ENCODE measurements around the gene VPS51. TPM values are rescaled to one million over a fixed set of nuclear protein-coding genes. Genes with fewer than 3 reads are reported as not detected.

Gene VPS51
- total and polyA plus RNA-seq, 2 experiments from 2014 or later = 45.3 to 450 TPM

- peaks cover 7% of the 10 kb centered on the region; the same call in 1 of the 2 replicates for H3K27me3 ChIP-seq (ENCODE audit: insufficient read depth)
- ATAC-seq = no peak
- H3K4me3 ChIP-seq = no peak overlapping the region
- no peak overlapping the region for H2AFZ ChIP-seq
- no peak overlapping the region for H3K27ac Mint-ChIP-seq
- H3K27ac ChIP-seq (ENCODE audit: low read depth) = no peak overlapping the region
- H3K9me3 Mint-ChIP-seq = no peaks in the 10 kb centered on the region
- no peak overlapping the region for H3K4me2 ChIP-seq
- no peak for TF ChIP-seq EZH2phosphoT487 (IDR thresholded peaks at IDR 0.05; ENCODE audit: unreplicated experiment)
- no peak for TF ChIP-seq STAT1 (IDR thresholded peaks at IDR 0.05; ENCODE audit: unreplicated experiment)
- no peak for TF ChIP-seq JUNB (IDR thresholded peaks at IDR 0.05; ENCODE audit: unreplicated experiment)
- H3F3A ChIP-seq (replicated peaks; ENCODE audit: low read depth) = 0 out of 2 replicates have a peak, but pooled peaks cover 3% of the 10 kb centered on the region
- peaks cover 3% of the 10 kb centered on the region; the same call in 1 of the 2 replicates for H3K4me1 ChIP-seq (ENCODE audit: insufficient read depth)
- no peaks in the 10 kb centered on the region for H3K36me3 Mint-ChIP-seq (ENCODE audit: low read depth)
- H3K4me3 Mint-ChIP-seq = no peak overlapping the region
- H3K36me3 ChIP-seq (ENCODE audit: insufficient read depth) = no peaks in the 10 kb centered on the region
- H3K27me3 Mint-ChIP-seq (ENCODE audit: insufficient read depth, low read depth, poor library complexity) = peaks cover 3% of the 10 kb centered on the region
- H4K20me1 ChIP-seq (replicated peaks; ENCODE audit: insufficient read depth) = no peaks in the 10 kb centered on the region; the same call in 1 of the 2 replicates
- H3K79me2 ChIP-seq (replicated peaks; ENCODE audit: insufficient read depth) = no peaks in the 10 kb centered on the region
- DNase-seq (ENCODE audit: low spot score) = no peak
- peaks cover 9% of the 10 kb centered on the region for H3K4me1 Mint-ChIP-seq
- no peaks in the 10 kb centered on the region for H3K9me2 ChIP-seq (ENCODE audit: insufficient read depth)
Observed at GRCh38 chr11:65051398-65051858, 44.6 kb upstream of the VPS51 start.

DNA sequence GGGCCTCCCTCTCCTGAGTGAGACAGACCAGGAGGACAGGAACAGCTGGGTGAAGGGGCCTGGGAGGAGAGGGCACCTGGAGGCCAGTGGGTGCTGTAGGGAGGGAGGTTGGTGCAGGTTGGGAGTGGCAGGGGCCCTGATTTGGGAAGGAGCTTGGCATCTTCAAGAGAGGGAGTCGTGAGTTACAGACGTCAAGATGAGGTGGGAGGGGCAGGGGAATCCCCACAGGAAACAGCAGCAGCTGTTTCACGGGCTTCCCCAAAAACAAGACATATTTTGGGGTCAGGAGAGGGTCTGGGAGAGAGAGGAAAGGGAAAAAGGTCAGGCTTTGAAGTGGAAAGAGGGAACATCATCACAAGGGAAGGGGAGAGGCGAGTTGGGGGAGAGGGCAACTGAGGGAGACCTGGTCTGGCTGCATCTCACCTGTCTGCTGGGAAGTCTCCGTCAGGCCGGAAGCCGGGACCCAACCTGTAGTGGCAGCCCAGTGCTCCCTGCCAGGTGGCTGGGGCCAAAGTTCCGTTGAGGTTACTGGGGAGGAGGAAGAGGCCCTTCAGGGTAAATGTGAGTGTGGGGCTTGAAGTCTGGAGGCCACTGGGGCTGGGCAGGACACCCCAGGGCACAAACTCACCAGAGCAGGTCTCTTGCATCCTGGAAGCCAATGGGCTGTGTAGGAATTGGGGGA lies 42.0 kb upstream of the VPS51 start:
- H3K9me2 ChIP-seq (ENCODE audit: insufficient read depth) = no peaks in the 10 kb centered on the region
- H3K27me3 ChIP-seq (ENCODE audit: insufficient read depth) = no peaks in the 10 kb centered on the region
- H3K27ac Mint-ChIP-seq = no peak overlapping the region
- no peak overlapping the region for H3K4me3 Mint-ChIP-seq
- no peaks in the 10 kb centered on the region for H3K4me1 Mint-ChIP-seq
- no peaks in the 10 kb centered on the region for H3F3A ChIP-seq (replicated peaks; ENCODE audit: low read depth)
- H3K79me2 ChIP-seq (replicated peaks; ENCODE audit: insufficient read depth) = no peaks in the 10 kb centered on the region
- ATAC-seq (no peak), DNase-seq (ENCODE audit: low spot score) (no peak)
- no peaks in the 10 kb centered on the region for H3K9me3 Mint-ChIP-seq
- H4K20me1 ChIP-seq (replicated peaks; ENCODE audit: insufficient read depth) = no peaks in the 10 kb centered on the region
- H2AFZ ChIP-seq = no peak overlapping the region
- H3K36me3 Mint-ChIP-seq (ENCODE audit: low read depth) = no peaks in the 10 kb centered on the region
- no peak overlapping the region for H3K4me3 ChIP-seq
- H3K4me2 ChIP-seq = no peak overlapping the region
- H3K27me3 Mint-ChIP-seq (ENCODE audit: insufficient read depth, low read depth, poor library complexity) = peaks cover 7% of the 10 kb centered on the region
- H3K27ac ChIP-seq (ENCODE audit: low read depth) = no peak overlapping the region
- no peaks in the 10 kb centered on the region for H3K36me3 ChIP-seq (ENCODE audit: insufficient read depth)
- no peaks in the 10 kb centered on the region for H3K4me1 ChIP-seq (ENCODE audit: insufficient read depth)
- TF ChIP-seq ZNF331 (CRISPR knock-in tag; IDR thresholded peaks at IDR 0.05; ENCODE audit: low read depth) (no peak), POLR2AphosphoS5 (IDR thresholded peaks at IDR 0.05; ENCODE audit: low read depth) (no peak), ZNF114 (CRISPR knock-in tag; IDR thresholded peaks at IDR 0.05) (no peak), EZH2phosphoT487 (IDR thresholded peaks at IDR 0.05; ENCODE audit: unreplicated experiment) (no peak), NANOG (IDR thresholded peaks at IDR 0.05; ENCODE audit: borderline replicate concordance) (no peak), STAT1 (IDR thresholded peaks at IDR 0.05; ENCODE audit: unreplicated experiment) (no peak), ZNF462 (CRISPR knock-in tag; IDR thresholded peaks at IDR 0.05) (no peak), CREB1 (CRISPR knock-in tag; IDR thresholded peaks at IDR 0.05; ENCODE audit: low read depth) (no peak), EZH2 (IDR thresholded peaks at IDR 0.05; ENCODE audit: low read depth, unreplicated experiment) (no peak)
- TF ChIP-seq, protein P1, sequence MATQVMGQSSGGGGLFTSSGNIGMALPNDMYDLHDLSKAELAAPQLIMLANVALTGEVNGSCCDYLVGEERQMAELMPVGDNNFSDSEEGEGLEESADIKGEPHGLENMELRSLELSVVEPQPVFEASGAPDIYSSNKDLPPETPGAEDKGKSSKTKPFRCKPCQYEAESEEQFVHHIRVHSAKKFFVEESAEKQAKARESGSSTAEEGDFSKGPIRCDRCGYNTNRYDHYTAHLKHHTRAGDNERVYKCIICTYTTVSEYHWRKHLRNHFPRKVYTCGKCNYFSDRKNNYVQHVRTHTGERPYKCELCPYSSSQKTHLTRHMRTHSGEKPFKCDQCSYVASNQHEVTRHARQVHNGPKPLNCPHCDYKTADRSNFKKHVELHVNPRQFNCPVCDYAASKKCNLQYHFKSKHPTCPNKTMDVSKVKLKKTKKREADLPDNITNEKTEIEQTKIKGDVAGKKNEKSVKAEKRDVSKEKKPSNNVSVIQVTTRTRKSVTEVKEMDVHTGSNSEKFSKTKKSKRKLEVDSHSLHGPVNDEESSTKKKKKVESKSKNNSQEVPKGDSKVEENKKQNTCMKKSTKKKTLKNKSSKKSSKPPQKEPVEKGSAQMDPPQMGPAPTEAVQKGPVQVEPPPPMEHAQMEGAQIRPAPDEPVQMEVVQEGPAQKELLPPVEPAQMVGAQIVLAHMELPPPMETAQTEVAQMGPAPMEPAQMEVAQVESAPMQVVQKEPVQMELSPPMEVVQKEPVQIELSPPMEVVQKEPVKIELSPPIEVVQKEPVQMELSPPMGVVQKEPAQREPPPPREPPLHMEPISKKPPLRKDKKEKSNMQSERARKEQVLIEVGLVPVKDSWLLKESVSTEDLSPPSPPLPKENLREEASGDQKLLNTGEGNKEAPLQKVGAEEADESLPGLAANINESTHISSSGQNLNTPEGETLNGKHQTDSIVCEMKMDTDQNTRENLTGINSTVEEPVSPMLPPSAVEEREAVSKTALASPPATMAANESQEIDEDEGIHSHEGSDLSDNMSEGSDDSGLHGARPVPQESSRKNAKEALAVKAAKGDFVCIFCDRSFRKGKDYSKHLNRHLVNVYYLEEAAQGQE (IDR thresholded peaks at IDR 0.05; ENCODE audit: unreplicated experiment) = no peak
